GM12873 (cell line): ENCODE measurements around the gene TSHZ2.

Experiments
- CTCF ChIP-seq: IDR thresholded peaks from 2 replicates; pipeline ENCODE4 v1.5.1; 2012; ENCODE audit warnings: low read depth, mild to moderate bottlenecking, moderate library complexity, low read length, control low read depth; ENCODE audit not compliant: insufficient read depth; ENCODE audit errors: missing control alignments

TSHZ2 gene

GRCh38 chr20:53181866-53182376 lies 209.8 kb downstream of the TSHZ2 start:
- TF ChIP-seq CTCF, result no peak

GRCh38 chr20:53183181-53183580 lies 211.0 kb downstream of the TSHZ2 start:
- TF ChIP-seq CTCF, result no peak

- TF ChIP-seq CTCF, result no peak
Observed at GRCh38 chr20:53186635-53187034, 214.5 kb downstream of the TSHZ2 start.

GRCh38 chr20:53187392-53188068 lies 215.4 kb downstream of the TSHZ2 start:
- no peak for TF ChIP-seq CTCF

- no peak for TF ChIP-seq CTCF
Observed at GRCh38 chr20:53190225-53190624, 218.1 kb downstream of the TSHZ2 start.

- TF ChIP-seq CTCF, result no peak
Observed at GRCh38 chr20:53191957-53192356, 219.8 kb downstream of the TSHZ2 start.

GRCh38 chr20:53194306-53195290 lies 222.4 kb downstream of the TSHZ2 start:
- no peak for TF ChIP-seq CTCF
